ENCODE measurements around the gene SYNE2.

The SYNE2 gene

DNA sequence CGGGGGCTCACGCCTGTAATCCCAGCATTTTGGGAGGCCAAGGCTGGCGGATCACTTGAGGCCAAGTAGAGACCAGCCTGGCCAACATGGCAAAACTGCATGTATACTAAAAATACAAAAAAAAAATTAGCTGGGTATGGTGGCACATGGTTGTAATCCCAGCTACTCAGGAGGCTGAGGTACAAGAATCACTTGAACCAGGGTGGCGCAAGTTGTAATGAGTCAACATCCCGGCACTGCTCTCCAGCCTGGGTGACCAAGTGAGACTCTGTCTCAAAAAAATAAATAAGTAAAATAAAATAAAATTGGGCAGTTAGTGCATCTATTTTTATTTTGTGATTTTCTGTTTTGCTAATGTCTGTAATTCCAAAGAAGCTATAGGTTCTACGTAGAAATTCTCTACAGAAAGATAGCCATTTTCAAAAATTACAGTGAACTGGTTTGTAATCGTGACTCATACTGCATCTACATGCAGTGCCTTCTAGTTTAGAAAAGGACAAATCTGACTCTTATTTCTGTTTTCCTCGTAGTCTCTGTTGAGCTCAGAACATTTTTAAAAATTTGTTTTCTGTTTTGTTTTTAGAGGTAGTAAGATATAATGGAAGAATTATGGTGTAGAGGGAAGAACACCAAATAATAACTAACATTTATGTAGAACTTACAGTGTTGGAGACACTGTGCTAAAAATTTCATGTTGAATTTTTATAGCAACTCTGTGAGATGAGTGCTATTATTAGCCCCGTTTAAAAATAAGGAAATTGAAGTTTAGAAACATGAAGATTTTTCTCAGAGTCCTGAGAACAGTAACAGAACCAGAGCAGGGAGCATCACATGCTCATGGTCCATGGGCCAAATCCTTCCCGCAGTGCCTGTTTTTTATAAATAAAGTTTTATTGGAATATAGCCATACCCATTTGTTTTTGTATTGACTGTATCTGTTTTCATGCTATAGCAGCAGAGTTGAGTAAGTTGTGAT lies 201.2 kb downstream of the SYNE2 start:
- no peak overlapping the region for H3K4me3 ChIP-seq

DNA sequence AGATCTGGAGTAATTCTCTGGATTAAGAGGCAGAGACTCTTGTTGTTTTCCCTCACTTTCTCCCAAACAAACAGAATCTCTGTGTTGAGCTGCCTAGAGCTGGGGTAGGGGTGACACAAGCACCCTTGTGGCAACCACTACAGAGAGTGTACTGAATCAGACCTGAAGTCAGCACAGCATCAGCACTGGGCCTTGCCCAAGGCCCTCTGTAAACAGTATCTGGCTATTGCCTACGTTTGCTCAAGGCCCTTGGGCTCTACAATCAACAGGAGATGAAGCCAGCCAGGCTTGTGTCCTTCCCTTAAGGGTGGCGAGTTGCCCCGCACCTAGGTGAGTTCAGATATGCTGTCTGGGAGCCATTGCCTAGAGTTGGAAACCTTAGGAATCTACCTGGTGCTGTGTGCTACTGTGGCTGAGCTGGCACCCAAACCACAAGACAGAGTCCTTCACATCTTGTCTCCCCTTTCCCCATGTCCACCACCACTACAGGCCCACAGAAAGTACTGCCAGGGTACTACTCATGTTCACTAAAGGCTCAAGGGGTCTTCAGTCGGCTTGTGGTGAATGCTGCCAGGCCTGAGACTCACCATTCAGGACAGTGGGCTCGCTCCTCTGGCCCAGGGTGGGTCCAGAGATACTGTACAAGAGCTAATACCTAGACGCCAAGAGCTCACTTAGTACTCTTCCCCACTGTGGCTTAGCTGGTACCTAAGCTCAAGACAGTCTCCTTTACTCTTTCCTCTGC lies 206.8 kb downstream of the SYNE2 start:
- peak overlapping the region in 17 of 21 experiments; percentile 1 to 77 (median 46) for H3K27ac ChIP-seq
- H3K4me3 ChIP-seq, result no peak overlapping the region

More for the DNA sequence above, 201.2 kb downstream of the SYNE2 start:
- no peak overlapping the region for H3K27ac ChIP-seq

DNA sequence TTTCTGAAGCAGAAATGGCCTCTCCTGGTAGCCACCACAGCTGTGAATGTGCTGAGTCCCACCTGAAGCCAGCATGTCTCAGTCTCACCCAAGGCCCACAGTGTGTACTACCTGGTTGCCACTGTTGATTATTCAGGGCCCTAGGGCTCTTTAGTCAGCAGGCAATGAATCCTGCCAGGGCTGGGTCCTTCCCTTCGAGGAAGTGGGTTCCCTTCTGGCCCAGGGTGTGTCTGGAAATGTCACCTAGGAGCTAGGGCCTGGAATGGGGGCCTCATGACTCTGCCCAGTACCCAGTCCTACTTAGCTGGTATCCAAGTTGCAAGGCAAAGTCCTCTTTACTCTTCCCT lies 207.4 kb downstream of the SYNE2 start:
- H3K4me3 ChIP-seq, result no peak overlapping the region
- peak overlapping the region in 16 of 21 experiments; percentile 1 to 77 (median 40) for H3K27ac ChIP-seq

DNA sequence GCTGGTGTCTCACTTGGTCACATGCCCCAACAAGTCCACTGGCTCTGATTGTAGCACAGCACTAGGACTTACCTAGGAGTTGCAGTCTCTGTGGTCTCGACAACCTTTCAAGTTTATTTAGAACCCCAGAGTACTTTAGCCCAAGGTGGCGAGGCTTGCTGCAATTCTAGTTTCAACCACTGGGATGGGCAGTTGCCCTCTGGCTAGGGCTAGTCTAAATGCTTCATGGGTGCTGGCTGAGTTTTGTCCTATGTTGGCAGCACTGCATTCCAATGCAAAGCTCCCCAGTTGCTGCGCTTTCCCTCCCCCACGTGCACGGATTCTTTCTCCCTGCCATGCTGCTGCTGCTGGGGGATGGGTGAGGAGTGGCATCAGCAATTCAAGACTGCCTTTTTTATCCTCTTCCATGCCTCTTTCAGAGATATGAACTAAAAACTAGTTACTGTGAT lies 207.9 kb downstream of the SYNE2 start:
- peak overlapping the region in 8 of 21 experiments; percentile 12 to 77 (median 32) for H3K27ac ChIP-seq
- H3K4me3 ChIP-seq, result no peak overlapping the region

DNA sequence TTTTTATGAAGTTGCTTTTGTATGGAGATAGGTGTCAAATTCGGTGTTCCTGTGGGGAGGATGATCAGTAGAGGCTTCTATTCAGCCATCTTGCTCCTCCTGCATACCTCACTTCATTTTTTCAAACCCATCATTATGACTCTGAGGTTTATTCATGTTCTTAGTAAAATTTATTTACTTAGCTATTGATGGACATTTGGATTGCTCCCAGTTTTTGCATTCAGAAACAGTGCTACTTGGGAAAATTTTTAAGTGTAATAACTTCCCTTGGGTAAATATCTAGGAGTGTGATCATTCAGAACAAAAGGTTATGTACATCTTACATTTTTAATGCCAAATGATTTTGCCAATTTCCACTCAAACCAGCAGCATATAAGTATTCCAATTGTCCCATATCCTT lies 208.3 kb downstream of the SYNE2 start:
- H3K27ac ChIP-seq, result peak overlapping the region in 3 of 21 experiments; percentile 17 to 65 (median 26)
- H3K4me3 ChIP-seq, result no peak overlapping the region

DNA sequence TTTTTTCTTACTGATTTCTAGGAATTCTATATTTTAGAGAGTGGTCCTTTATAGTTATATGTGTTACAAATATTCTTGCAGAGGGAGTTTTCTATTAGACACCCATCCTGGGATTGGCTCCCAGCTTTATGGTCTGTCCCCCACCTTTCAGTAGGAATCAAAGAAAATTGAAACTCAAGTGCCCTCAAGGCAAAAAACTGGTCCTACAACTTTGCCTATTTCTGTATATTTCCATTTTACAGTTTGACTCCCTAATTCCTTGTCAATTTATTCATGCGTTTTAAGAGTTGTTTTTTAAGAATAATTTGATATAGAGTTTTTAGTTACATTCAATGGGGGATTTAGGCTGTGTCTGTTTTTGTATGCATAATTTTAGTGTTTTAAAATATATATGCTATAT lies 208.9 kb downstream of the SYNE2 start:
- no peak overlapping the region for H3K4me3 ChIP-seq
- H3K27ac ChIP-seq, result no peak overlapping the region

DNA sequence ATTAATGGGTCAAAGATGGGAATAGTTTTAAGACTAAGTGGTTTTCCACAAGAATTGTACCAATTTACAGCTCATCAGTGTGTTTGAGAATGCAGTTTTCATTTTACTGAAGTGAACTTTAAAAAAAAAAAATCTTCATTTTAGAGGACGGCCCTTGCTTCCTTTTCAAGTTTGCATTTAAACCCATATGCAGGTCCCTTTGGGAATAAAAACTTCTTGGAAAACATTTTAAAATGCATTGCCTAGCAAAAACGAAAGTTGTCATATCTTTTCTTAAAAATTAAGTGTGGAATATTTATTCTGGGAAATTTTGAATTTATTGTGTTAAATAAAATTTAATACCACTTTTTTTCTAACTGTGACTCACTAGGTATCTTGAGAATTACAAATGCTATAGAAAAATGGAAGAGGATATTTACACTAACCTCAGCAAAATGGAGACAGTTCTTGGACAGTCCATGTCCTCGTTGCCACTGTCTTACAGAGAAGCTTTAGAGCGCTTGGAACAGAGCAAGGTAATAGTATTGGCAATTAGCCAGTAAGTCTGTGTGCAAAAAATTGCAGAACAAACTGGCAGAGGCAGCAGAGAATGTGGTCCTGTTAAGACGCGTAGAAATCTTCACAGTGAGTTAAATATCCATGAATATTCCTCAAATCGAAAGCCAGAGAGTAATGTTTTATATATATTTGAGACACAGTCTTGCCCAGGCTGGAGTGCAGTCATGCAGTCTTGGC lies 209.7 kb downstream of the SYNE2 start:
- Histone ChIP-seq H3K4me3 (no peak overlapping the region), H3K27ac (no peak overlapping the region)

DNA sequence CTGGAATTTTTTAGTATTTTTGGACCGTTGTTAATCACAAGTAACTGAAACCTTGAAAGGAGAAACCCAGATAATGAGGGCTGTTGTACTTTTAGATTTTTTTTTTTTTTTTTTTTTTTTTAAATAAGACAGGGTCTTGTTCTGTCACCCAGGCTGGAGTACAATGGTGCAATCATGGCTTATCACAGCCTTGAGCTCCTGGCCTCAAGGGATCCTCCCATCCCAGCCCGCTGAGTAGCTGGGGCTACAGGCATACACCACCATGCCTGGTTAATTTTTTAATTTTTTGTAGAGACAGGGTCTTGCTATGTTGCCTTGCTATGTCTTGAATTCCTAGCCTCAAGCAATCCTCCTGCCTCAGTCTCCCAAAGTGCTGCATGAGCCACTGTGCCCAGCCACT lies 211.6 kb downstream of the SYNE2 start:
- H3K27ac ChIP-seq, result no peak overlapping the region

DNA sequence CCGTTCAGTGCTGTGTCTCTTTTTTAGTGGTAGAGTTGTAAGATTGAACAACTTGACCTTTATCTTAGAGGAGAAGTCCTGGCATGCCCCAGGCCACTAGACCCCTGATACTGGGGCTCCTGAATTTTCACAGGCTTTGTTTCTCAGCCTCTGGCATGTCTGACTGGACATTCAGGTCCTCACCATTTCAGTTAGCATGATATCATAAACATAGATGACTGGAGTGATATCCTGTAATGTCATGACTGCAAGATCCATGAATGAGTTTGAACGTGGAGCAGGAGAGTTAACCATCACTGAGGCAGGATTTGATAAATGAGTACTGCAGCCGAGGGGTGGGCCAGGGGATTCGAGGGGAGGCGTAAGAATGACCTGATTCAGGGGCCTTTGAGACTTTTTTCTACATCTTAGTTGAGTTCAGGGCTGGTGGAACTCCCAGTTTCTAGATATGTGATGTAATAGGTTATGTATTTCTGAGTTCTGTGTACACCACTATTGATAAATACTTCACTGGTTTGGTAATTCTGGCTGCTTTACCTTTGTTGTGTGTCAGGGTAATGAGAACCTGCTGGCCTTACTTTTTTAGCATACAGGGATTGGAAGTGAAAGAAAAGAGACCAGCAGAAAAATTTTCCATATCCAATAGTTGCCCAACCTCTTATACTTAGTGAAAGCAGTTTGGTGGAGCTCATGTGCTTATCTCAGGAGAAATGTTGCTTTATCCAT lies 217.0 kb downstream of the SYNE2 start:
- H3K4me3 ChIP-seq, result no peak overlapping the region
- H3K27ac ChIP-seq, result no peak overlapping the region

More for the DNA sequence above, 211.6 kb downstream of the SYNE2 start:
- H3K4me3 ChIP-seq, result no peak overlapping the region

DNA sequence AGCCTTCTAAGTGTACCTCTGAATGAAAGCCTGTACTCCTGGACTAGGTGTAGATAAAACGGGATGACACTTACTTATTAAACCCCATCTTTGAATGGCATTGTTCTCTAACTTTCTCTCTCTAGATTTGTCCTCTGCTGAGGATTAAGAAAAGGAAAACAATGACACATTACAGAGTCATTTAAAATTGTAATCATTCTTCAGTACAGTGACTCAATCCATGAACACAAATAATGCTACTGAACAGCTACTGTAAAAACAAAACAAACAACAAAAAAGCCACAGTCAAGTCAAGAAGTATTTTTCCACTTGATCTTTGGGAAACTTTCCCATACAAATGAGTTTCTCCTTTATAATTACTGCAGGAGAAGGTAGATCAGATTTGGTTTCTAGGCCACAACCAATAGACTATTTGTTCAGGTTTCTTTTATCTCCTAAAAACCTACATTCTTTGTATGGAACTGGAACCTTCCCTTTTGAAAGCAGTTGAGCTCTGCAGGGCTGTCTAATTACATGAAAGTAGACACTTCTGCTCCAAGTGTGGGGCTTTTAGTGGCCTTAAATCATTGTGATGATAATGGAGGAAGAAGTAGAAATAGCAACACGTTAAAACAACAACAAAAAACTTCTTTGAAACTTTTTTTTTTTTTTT lies 222.3 kb downstream of the SYNE2 start:
- Histone ChIP-seq H3K27ac (no peak overlapping the region), H3K4me3 (no peak overlapping the region)

DNA sequence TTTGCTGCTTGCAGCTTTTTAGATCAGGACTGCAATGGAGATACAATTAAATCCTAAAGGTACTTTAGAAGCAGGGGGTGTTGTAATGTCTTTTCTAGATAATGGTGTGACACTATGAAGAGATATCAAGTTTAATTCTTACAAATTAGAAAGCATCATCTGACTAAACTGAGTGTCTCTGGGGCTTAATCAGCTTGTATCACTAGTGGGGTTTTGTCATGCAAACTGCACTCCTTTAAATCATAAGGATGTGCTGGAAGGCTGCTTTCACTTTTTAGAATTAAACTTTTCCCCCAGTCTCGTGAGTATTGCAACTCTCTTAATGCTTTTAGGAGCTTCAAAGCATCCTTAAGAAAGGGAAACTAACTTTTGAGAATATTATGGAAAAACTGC lies 222.8 kb downstream of the SYNE2 start:
- H3K4me3 ChIP-seq, result no peak overlapping the region
- no peak overlapping the region for H3K27ac ChIP-seq

DNA sequence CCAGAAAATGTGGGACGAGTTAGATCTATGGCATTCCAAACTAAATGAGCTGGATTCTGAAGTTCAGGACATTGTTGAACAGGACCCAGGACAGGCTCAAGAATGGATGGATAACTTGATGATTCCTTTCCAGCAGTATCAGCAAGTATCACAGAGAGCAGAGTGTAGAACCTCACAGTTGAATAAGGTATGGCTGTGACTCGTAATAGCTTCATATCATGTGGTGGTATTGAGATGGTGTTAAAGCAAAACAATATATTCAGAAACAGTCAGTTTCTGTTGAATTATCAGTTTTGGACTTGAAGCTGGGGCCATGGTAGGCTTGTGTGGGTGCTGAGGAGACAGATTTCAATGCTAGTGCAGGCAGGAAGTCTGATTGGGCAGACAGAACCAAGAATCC lies 227.6 kb downstream of the SYNE2 start:
- Histone ChIP-seq H3K27ac (no peak overlapping the region), H3K4me3 (no peak overlapping the region)

DNA sequence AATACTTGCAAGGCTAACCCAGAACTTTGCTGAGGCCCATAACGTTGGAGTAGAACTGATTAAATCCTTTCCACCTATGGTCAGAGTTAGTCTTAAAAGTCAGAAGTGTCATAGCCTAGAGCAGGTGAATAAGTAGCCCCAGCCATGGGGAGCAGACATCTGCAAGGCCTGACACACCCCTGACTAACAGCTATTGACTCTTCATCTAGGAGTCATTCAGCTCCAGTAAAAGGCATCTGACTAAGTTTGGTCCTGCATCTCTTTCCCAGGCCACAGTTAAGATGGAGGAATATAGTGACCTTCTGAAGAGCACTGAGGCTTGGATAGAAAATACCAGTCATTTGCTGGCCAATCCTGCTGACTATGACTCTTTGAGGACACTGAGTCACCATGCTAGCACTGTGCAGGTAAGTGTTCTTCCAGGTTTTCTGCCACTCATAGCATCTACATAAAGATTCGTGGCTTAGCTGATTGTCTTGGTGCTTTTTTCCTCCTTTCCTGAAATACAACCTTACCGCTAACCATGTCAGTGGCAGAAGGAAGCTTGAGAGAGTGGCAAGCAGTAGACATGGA lies 228.5 kb downstream of the SYNE2 start:
- Histone ChIP-seq H3K27ac (no peak overlapping the region), H3K4me3 (no peak overlapping the region)

DNA sequence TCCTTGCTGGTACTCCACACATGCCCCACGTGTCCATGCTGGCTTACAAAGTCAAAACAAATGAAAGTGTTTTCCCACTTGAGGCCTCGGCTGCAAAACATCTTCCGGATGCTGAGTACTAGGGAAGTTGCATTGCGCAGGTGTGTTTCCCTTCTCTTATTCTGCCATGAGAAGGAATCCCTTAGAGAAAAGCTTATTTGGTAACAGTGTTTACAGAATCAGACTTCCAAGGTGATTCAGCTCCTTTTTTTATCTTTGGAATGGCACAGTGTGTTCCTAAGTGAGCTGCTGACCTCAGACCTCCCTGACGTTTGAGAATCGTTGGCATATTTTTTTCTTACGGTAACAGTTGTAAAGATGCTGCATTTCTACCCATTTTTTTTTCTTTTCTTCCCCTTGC lies 230.0 kb downstream of the SYNE2 start:
- H3K4me3 ChIP-seq, result no peak overlapping the region
- no peak overlapping the region for H3K27ac ChIP-seq

DNA sequence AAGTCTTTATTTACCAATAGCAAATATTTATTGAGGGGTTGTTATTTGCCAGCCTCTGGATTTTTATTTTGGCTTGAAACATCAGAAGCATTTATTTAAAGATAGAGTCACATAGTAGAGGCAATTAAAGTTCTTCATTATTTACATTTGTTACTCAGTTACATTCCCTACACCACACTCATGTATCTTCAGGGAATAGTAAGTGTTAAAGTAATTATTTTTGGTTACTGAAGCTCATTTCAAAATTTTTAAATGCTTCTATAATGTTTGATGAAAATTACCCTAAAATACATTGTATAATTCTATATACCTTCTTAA lies 235.8 kb downstream of the SYNE2 start:
- Histone ChIP-seq H3K4me3 (no peak overlapping the region), H3K27ac (no peak overlapping the region)

DNA sequence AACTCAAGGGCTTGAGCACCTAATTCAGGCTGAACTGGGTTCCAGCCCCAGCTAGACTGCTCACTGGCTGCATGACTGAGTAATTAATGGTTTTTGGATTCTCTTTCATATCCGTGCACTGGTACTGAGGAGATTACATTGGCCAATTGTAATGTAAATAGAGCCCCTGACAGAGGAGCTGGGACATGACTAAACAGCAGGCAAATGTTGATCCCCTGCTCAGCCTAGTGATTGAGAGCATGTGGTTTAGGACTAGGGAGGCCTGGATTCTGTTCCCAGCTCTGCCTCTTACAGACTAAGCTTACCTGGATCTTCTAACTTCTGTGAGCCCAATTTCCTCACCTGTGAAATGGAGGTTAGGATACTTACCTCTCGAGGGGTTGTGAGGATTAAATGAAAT lies 237.1 kb downstream of the SYNE2 start:
- Histone ChIP-seq H3K27ac (no peak overlapping the region), H3K4me3 (no peak overlapping the region)

DNA sequence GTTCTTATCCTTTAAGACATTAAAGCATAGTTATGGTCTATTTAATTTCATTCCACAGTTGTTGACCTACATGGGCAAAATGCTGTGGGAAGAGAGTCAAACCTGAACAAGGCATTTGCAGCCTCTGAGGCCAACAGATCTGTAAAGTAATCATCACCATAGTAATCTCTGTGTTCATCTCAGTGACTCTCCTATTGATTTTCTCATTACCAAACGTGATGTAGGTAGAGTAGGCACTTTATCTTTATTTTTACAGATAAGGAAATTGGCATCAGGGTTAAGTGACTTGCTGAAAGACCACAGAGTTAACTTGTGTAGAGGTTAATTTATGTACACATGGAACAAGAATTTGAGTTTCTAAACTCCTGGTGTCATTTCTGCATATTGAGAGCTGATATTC lies 238.4 kb downstream of the SYNE2 start:
- Histone ChIP-seq H3K4me3 (no peak overlapping the region), H3K27ac (no peak overlapping the region)

DNA sequence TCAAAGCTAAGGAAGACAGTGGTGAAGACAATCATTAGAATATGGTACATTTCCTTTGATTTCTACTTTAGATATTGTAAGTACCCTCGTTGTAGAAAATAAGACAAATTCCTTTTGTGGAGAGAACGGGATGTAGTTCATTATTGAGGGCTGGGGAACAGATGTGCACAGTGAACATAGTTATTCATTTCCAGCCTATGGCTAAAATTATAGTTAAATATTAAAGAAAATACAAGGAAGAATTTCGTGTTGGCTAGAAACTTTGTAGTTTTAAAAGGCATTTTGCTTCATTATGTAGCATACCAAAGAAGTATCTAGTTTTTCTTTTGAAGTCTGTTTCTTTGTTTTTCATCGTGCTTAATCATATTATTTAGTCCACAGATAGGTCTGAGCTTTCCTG lies 239.5 kb downstream of the SYNE2 start:
- no peak overlapping the region for H3K4me3 ChIP-seq
- no peak overlapping the region for H3K27ac ChIP-seq

DNA sequence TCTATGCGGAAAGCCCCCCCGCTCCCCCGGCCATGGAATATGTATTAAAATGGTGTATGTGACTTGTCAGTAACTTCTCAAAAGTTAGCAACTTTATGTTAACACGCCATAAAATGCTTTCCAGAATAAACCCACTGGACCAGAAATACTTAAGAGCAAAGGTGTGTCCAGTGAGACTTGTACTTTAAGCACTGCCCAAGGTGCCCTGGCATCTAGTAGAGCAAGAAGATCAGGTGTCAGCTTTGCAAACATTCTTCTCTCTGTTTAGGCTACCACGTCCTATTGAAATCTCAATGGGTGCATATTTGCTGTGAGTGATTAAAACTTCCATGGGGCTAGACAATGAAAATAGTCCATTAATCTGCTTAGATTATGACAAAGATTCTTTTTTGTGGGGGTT lies 240.1 kb downstream of the SYNE2 start:
- no peak overlapping the region for H3K4me3 ChIP-seq
- no peak overlapping the region for H3K27ac ChIP-seq
